Renal cortical epithelial cell (primary cell): ENCODE data around the gene RAP1GAP. TPM values are rescaled to one million over a fixed set of nuclear protein-coding genes. Genes with fewer than 3 reads are reported as not detected.
"Not testable (repeated sequence)": the region's sequence is repeated elsewhere in the genome, so short reads cannot be mapped to it uniquely, and the experiment has no call there.

Experiments used
- DNase-seq: peaks from one replicate; pipeline ENCODE4 v3.0.0-alpha.2; 2011; ENCODE audit warnings: low read depth
- total RNA-seq: library from RNA; depleted of rRNA; stranded (reverse); fragments of >200 nt; gene quantifications from 2 replicates; pipeline ENCODE4 v1.2.3, GENCODE V29; 2014

Gene RAP1GAP
- total RNA-seq, 1 donor from 2014 or later: 23.5 TPM

GRCh38 chr1:21570528-21570875, 98.7 kb downstream of the RAP1GAP start:
- DNase-seq: no peak

GRCh38 chr1:21569820-21570527, 99.2 kb downstream of the RAP1GAP start:
- DNase-seq: no peak

- no peak for DNase-seq
Observed at GRCh38 chr1:21568809-21569385, 100.3 kb downstream of the RAP1GAP start.

- DNase-seq: no peak
Observed at GRCh38 chr1:21568006-21568746, 101.0 kb downstream of the RAP1GAP start.

- no peak for DNase-seq
Observed at GRCh38 chr1:21567241-21568005, 101.7 kb downstream of the RAP1GAP start.

DNA sequence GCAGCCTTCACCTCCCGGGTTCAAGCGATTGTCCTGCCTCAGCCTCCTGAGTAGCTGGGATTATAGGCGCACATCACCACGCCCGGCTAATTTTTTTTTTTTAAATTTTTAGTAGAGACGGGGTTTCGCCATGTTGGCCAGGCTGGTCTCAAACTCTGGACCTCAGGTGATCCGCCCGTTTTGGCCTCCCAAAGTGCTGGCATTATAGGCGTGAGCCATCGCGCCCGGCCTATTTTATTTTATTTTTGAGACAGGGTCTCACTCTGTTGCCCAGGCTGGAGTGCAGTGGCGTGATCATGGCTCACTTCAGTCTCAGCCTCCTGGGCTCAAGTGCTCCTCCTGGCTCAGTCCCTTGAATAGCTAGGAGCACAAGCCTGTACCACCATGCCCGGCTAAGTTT, 102.8 kb downstream of the RAP1GAP start:
- not testable (repeated sequence) for DNase-seq

DNA sequence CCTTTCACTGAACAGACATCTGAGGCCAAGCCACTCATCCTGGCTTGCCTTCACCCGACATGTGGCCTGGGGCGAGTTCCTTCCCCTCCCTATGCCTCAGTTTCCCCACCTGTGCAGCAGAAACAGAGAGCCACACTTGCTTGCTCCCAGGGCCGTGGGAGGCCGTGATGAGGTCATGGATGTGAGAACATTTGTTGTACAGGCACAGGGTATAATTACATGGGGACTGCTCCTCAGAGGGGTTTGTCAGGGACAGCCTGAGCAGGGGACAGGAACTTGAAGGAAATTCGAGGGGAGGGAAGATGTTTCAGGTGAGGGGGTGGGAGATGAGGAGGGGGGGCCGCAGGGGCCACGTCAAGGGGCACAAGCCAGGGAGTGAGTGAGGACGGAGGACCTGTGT, 103.9 kb downstream of the RAP1GAP start:
- DNase-seq: no peak

GRCh38 chr1:21564521-21565095, 104.5 kb downstream of the RAP1GAP start:
- peak; percentile 37 for DNase-seq

GRCh38 chr1:21563971-21564370, 105.2 kb downstream of the RAP1GAP start:
- DNase-seq: no peak

DNA sequence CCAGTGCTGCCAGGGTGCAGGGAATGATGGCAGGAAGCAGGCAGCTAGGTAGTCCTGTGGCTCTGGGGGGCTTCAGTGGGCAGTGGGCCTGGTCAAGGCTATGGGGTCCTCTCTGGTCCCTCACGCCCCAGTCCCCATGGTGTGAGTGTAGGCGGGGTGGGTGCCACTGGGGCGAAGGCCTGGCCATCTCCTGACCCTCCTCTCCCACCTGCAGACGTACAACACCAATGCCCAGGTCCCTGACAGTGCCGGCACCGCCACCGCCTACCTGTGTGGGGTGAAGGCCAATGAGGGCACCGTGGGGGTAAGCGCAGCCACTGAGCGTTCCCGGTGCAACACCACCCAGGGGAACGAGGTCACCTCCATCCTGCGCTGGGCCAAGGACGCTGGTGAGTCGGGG, 106.3 kb downstream of the RAP1GAP start:
- no peak for DNase-seq

DNA sequence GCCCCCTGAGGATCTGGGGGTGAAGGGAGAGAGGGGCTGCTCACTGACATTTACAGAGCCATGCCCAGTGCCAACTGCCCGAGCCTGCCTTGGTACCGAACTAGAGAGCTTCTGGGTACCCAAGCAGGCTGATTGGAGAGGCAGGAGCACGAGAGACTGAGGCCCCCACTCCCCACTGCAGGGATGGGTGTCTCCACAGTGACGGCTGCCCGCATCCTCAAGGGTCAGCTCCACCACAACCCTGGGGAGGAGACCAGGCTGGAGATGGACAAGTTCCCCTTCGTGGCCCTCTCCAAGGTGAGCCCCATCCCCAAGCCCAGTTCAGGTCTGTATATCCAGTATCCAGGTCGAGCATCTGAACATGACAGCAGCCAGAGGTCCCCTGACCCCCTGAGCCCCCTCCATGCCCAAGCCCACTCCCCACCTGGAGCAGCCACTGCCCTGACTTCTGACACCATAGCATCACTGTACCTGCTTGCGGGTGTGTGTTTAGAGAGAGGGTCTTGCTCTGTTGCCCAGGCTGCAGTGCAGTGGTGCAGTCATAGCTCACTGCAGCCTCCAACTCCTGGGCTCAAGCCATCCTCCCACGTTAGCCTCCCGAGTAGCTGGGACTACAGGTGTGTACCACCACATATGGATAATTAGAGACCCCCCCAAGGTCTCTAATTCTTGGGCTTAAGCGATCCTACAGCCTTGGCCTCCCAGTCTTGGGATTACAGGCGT, 108.1 kb downstream of the RAP1GAP start:
- DNase-seq: no peak

GRCh38 chr1:21559788-21560567, 109.2 kb downstream of the RAP1GAP start:
- DNase-seq: peak; percentile 76

DNA sequence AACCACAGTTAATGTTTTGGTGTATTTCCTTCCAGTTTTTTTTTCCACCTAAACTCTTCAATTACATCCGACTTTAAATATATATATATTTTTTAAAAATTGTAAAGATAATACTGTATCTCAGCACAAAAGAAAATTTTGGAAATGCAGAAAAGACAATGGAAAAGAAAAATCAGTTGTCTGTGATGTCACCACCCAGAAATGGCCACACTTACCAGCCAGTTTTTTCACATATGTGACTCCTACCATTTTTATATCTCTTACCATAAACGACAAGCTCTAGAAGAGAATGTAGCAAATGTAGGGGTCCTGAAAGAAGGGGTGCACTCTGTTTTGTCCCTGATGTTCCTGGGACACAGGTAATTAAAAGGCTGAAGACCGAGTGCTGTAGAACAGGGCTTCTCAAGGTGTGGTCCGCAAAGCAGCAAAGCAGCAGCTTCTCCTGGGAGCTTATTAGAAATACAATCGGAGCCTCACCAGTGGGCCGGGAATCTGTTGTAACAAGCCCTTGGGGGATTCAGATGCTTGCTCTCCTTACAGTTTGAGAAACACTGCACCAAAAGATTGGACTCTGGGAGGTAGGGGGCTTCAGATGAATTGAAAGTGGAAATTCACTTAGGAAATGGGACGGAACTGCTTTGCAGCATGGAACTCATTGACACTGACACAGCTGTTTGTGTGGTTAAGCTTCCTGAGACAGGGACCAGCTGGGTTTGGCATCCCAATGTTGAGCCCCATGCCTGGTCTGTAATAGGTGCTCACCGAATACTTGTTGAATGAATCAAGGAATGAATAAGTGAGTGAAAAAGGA, 115.8 kb downstream of the RAP1GAP start:
- no peak for DNase-seq

- peak; percentile 85 for DNase-seq
Observed at GRCh38 chr1:21552715-21553114, 116.4 kb downstream of the RAP1GAP start.

GRCh38 chr1:21550866-21551475, 118.2 kb downstream of the RAP1GAP start:
- no peak for DNase-seq

DNA sequence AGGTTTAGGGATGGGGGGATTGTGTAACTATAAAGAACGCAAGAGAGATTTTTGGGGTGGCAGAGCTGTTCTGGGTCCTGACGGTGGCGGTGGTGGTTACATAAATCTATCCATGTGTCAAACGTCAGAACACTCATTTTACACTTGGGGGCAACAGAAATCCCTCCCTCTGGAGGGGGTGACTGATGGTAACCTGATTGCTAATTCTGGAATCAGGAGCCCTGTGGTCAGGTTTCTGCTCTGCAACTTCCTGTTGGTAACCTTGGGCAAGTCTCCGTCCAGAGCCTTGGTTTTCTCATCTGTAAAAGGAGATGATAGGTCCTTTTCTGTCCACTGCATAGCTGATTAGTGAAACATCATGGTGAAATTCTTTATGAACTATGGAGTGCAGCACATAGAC, 119.1 kb downstream of the RAP1GAP start:
- DNase-seq: no peak

DNA sequence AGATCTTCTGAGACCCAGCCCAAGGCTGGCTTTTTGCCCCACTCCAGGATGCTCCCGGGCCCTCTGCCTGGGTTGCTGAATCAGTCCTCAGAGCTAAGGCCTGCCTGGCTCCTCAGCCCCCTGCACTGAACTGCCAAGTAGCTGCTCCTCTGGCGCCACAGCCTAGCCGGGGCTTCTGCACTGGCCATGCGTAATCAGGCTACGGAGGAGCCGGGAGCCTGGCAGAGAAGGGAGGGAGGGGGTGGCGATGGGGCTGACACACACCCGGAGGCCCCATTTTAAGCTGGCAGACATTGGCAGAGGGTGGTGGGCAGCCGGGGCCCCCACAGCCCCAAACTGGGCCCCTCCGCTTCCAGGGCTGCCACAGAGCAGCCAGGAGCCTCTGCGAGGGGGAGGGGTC, 121.3 kb downstream of the RAP1GAP start:
- no peak for DNase-seq
